Esophagus squamous epithelium (tissue), 5 donors: ENCODE data around the gene N4BP3. TPM values are rescaled to one million over a fixed set of nuclear protein-coding genes. Genes with fewer than 3 reads are reported as not detected.

Experiments used
- DNase-seq: peaks from one replicate; lab custom pipeline; 2025; lab: John Stamatoyannopoulos, UW
- H3K27ac ChIP-seq, 4 donors: fragments of 200-600 bp; sonication (generic); one replicate each; pipeline ENCODE4 v1.5.1; 2016 to 2019; ENCODE audit warnings: mild to moderate bottlenecking in 1 of 4
- H3K27me3 ChIP-seq, 4 donors: fragments of 200-600 bp; sonication (generic); 1 replicate in 3 of 4; 2 replicates in 1 of 4; pipeline versions ENCODE4 v1.5.1 to v1.6.0; 2017 to 2021; ENCODE audit warnings: antibody characterized with exemption in 1 of 4
- H3K36me3 ChIP-seq, 3 donors: fragments of 200-600 bp; sonication (generic); one replicate each; pipeline ENCODE4 v1.5.1; 2016 to 2019
- H3K4me1 ChIP-seq, 3 donors: fragments of 200-600 bp; sonication (generic); one replicate each; pipeline ENCODE4 v1.5.1; 2017 to 2019
- H3K4me3 ChIP-seq, 4 donors: fragments of 200-600 bp; sonication (generic); 1 replicate in 3 of 4; 2 replicates in 1 of 4; pipeline ENCODE4 v1.5.1; 2016 to 2019; ENCODE audit warnings: mild to moderate bottlenecking in 2 of 4, moderate library complexity in 1 of 4
- H3K9me3 ChIP-seq, 3 donors: fragments of 200-600 bp; sonication (generic); one replicate each; pipeline ENCODE4 v1.5.1; 2016 to 2019
- POLR2A ChIP-seq, 4 donors: fragments of 450-650 bp; IDR thresholded peaks; one replicate each; pipeline ENCODE4 v1.6.1; 2017; ENCODE audit warnings: antibody characterized with exemption in 4 of 4, mild to moderate bottlenecking in 4 of 4, moderate library complexity in 3 of 4
- WGBS, 2 donors: methylation state at CpG; one replicate each; pipeline ENCODE4 v1.1.5; 2018; 5-methylcytosine and 5-hydroxymethylcytosine counted together
- intact Hi-C: fragments of 100-400 bp; cut with DNase I; formaldehyde crosslinking; loops from one replicate; pipeline ENCODE4 v1.15.0; 2022
- total RNA-seq, 4 donors: library from RNA; depleted of rRNA; stranded (reverse); fragments of >200 nt; gene quantifications; one replicate each; pipeline ENCODE4 v1.1.0, GENCODE V29; 2016
- TF ChIP-seq, protein P1 (sequence below), 6 experiments: fragments of 450-650 bp in 4 of 6; fragments of 200-600 bp in 2 of 6; sonication (generic) in 2 of 6; IDR thresholded peaks; one replicate each; pipeline ENCODE4 v1.5.1; 2016 to 2019; ENCODE audit warnings: antibody characterized with exemption in 6 of 6, mild to moderate bottlenecking in 4 of 6, moderate library complexity in 4 of 6
- donor health status: DM: yes; HTN: yes; CAD: no.

N4BP3 gene
- total RNA-seq, 4 donors from 2014 or later: 14.0 to 32.6 (median 16.1) TPM

DNA sequence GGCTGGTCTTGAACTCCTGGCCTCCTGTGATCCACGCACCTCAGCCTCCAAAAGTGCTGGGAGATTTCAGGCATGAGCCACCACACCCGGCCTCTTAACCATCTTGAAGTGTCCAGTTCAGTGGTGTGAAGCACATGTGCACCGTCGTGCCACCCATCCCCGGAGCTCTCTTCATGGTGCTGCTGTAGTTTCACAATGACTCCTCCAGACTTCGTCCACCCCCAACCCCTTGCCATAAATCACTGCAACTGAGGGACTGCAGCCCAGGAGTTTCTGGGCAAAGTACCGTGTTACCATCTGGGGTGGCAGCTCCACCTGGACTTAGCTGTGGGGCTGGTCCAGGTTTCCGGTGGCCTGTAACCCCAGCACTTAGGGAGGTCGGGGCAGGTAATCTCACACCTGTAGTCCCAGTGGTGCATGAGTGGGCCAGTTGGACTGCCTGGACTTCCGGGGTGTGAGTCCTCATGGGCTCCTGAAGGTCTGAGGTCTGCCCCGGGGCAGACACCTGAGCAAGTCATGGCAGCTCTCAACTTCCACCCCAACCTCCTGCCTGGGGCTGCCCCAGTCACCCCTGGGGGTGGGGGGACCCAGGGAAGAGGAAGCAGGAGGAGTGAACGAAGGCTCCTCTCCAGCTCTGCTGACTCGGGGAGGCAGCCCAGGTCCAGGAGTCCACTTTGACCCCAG lies 6.6 kb upstream of the N4BP3 start:
- Histone ChIP-seq H3K27me3 (peaks cover 0 to 5% (median 0%) of the 10 kb centered on the region in 4 donors), H3K36me3 (no peaks in the 10 kb centered on the region), H3K4me1 (peaks cover 19 to 80% (median 26%) of the 10 kb centered on the region in 3 donors), H3K4me3 (no peak overlapping the region), H3K27ac (peak overlapping the region in 3 of 4 donors; percentile 27 to 80 (median 73)), H3K9me3 (no peaks in the 10 kb centered on the region)
- TF ChIP-seq, protein P1, sequence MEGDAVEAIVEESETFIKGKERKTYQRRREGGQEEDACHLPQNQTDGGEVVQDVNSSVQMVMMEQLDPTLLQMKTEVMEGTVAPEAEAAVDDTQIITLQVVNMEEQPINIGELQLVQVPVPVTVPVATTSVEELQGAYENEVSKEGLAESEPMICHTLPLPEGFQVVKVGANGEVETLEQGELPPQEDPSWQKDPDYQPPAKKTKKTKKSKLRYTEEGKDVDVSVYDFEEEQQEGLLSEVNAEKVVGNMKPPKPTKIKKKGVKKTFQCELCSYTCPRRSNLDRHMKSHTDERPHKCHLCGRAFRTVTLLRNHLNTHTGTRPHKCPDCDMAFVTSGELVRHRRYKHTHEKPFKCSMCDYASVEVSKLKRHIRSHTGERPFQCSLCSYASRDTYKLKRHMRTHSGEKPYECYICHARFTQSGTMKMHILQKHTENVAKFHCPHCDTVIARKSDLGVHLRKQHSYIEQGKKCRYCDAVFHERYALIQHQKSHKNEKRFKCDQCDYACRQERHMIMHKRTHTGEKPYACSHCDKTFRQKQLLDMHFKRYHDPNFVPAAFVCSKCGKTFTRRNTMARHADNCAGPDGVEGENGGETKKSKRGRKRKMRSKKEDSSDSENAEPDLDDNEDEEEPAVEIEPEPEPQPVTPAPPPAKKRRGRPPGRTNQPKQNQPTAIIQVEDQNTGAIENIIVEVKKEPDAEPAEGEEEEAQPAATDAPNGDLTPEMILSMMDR (IDR thresholded peaks at IDR 0.05): no peak
- no peak for TF ChIP-seq POLR2A (IDR thresholded peaks at IDR 0.05)
- DNase-seq: no peak
- intact Hi-C loops: no loop called here
- 70 to 83% methylated on average over 5 of the region's 13 CpGs for WGBS, 2 donors

DNA sequence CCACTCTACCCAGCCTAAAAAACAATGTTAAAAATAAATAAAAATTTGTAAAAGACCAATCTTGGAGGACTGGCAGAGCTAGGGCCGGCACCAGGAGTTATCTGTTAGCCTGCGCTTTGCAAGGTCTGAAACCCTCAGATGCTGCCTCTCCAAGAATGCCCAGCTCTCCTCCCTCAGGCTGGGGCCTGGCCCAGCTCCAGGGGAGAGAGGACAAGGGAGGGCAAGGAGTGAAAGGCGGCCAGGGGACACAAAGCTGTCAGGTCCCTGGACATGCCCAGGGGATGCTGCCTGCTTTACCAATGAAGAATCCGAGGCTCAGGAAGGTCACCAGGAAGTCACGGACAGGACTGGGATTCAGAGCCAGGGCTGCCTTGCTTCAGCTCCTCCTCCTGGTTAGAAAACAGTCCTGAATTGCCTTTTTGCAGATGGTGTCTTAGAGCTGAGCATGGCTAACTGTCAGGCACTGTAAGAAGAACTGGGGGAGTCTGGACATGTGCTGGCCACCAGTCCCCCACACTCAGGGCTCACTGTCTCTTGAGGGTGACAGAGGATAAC lies 5.5 kb upstream of the N4BP3 start:
- intact Hi-C loops: no loop called here
- no peak for TF ChIP-seq POLR2A (IDR thresholded peaks at IDR 0.05)
- TF ChIP-seq, protein P1 (IDR thresholded peaks at IDR 0.05): no peak
- Histone ChIP-seq H3K27me3 (peaks cover 0 to 13% (median 0%) of the 10 kb centered on the region in 4 donors), H3K27ac (peak overlapping the region; percentile 63 to 80 (median 72)), H3K4me1 (peaks cover 21 to 91% (median 27%) of the 10 kb centered on the region in 3 donors), H3K36me3 (no peaks in the 10 kb centered on the region), H3K9me3 (no peaks in the 10 kb centered on the region), H3K4me3 (no peak overlapping the region)
- WGBS, 2 donors: 55 to 59% methylated on average over 5 of the region's 5 CpGs
- DNase-seq: no peak

DNA sequence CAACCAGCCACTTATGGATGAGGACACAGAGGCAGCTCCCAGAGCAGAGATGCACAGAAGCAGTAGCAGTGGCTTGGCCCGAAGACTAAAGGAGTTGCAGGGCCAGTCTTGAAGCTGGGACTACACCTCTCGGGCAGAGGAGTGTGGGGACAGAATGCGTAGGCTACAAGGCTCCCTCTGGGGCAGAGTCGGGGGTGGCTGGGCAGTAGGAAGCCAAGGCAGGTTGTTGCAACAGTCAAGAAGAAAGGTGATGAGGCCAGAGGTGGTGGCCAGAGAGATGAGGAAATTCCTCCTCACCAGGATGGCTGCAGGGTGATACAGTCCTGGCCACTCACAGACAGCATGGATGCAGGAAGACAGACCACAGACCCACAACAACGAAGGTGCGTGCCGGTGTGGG lies 4.9 kb upstream of the N4BP3 start:
- 40 to 72% methylated on average over 6 to 7 of the region's 7 CpGs for WGBS, 2 donors
- no peak for DNase-seq
- Histone ChIP-seq H3K9me3 (no peaks in the 10 kb centered on the region), H3K36me3 (no peaks in the 10 kb centered on the region), H3K4me3 (no peak overlapping the region), H3K27me3 (peaks cover 0 to 19% (median 0%) of the 10 kb centered on the region in 4 donors), H3K27ac (peak overlapping the region; percentile 63 to 80 (median 72)), H3K4me1 (peaks cover 27 to 91% (median 27%) of the 10 kb centered on the region in 3 donors)
- intact Hi-C loops: no loop called here
- TF ChIP-seq POLR2A (IDR thresholded peaks at IDR 0.05): no peak
- TF ChIP-seq, protein P1 (IDR thresholded peaks at IDR 0.05): no peak

DNA sequence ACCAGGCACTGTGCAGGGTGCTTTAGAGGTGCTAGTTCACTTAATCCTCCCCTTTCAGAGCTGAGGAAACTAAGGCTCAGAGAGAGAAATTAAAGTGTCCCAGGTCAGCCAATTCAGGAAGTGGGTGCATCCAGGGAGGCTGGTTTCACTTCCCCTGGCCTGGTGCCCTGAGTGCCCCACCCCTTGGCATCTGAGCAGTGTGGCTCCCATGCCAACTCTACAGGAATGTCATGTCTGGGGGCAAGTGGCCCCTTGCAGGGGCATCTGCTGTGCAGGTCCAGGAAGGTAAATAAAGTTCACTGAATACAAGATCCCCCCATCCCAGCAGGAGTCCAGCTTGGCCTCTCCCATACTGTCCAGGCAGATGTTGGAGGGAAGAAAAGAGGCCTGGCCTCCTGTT lies 4.4 kb upstream of the N4BP3 start:
- peaks cover 31 to 91% (median 32%) of the 10 kb centered on the region in 3 donors for H3K4me1 ChIP-seq
- intact Hi-C loops: no loop called here
- H3K9me3 ChIP-seq: no peaks in the 10 kb centered on the region
- no peak for DNase-seq
- H3K27ac ChIP-seq: peak overlapping the region; percentile 63 to 80 (median 72)
- TF ChIP-seq POLR2A (IDR thresholded peaks at IDR 0.05): no peak
- TF ChIP-seq, protein P1 (IDR thresholded peaks at IDR 0.05): no peak
- peaks cover 0 to 25% (median 0%) of the 10 kb centered on the region in 4 donors for H3K27me3 ChIP-seq
- no peak overlapping the region for H3K4me3 ChIP-seq
- no peaks in the 10 kb centered on the region for H3K36me3 ChIP-seq

DNA sequence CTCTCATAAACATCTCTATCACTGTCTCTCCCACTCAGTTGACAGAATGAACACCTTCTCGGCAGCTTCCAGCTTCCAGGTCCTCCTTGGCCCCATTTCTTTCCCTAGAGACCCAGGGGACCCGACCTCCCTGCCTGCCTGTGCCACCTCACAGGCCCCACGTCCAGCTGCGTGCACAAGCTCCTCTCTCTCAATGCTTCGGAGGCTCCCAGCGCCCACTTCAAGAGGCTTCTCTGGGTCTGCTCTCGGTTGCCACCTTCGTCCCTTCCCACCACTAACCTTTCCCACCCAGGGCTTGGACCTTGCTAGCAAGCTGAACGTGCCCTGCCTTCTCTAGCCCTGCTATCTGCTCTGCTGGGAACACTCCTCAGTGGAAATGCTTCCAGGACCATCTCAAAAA lies 2.8 kb upstream of the N4BP3 start:
- Histone ChIP-seq H3K9me3 (no peaks in the 10 kb centered on the region), H3K4me1 (peaks cover 45 to 92% (median 46%) of the 10 kb centered on the region in 3 donors), H3K27ac (peak overlapping the region in 2 of 4 donors; percentile 80 to 94), H3K4me3 (no peak overlapping the region), H3K27me3 (peaks cover 0 to 40% (median 3%) of the 10 kb centered on the region in 4 donors), H3K36me3 (no peaks in the 10 kb centered on the region)
- TF ChIP-seq, protein P1 (IDR thresholded peaks at IDR 0.05): no peak
- TF ChIP-seq POLR2A (IDR thresholded peaks at IDR 0.05): no peak
- intact Hi-C loops: no loop called here
- 93 to 95% methylated on average over 9 of the region's 9 CpGs for WGBS, 2 donors
- no peak for DNase-seq
